ENCODE results near the gene CPLANE1.
"Not testable (repeated sequence)": the region's sequence is repeated elsewhere in the genome, so short reads cannot be mapped to it uniquely, and the experiment has no call there.

The CPLANE1 gene

DNA sequence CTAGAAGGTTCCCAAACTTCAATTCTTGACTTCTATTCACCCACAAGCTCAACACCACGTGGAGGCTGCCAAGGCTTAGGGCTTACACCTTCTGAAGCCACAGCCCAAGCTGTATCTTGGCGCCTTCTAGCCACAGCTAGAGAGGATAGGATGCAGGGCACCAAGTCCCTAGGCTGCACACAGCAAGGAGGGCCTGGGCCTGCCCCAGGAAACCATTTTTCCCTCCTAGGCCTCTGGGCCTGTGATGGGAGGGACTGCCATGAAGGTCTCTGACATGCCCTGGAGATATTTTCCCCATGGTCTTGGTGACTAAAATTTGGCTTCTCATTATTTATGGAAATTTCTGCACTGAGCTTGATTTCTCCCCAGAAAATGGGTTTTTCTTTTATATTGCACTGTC, 112.5 kb downstream of the CPLANE1 start:
- H3K4me3 ChIP-seq (ENCODE audit: low read depth, low read length): no peak overlapping the region
- TF ChIP-seq POLR2A (IDR thresholded peaks at IDR 0.05; ENCODE audit: extremely low read depth, insufficient read length): no peak
- TF ChIP-seq, protein P1, sequence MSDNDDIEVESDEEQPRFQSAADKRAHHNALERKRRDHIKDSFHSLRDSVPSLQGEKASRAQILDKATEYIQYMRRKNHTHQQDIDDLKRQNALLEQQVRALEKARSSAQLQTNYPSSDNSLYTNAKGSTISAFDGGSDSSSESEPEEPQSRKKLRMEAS (IDR thresholded peaks at IDR 0.05; ENCODE audit: low read depth, low read length): no peak
- no peak for TF ChIP-seq MYC (IDR thresholded peaks at IDR 0.05; ENCODE audit: low read depth, low read length)
- TF ChIP-seq, protein P2, sequence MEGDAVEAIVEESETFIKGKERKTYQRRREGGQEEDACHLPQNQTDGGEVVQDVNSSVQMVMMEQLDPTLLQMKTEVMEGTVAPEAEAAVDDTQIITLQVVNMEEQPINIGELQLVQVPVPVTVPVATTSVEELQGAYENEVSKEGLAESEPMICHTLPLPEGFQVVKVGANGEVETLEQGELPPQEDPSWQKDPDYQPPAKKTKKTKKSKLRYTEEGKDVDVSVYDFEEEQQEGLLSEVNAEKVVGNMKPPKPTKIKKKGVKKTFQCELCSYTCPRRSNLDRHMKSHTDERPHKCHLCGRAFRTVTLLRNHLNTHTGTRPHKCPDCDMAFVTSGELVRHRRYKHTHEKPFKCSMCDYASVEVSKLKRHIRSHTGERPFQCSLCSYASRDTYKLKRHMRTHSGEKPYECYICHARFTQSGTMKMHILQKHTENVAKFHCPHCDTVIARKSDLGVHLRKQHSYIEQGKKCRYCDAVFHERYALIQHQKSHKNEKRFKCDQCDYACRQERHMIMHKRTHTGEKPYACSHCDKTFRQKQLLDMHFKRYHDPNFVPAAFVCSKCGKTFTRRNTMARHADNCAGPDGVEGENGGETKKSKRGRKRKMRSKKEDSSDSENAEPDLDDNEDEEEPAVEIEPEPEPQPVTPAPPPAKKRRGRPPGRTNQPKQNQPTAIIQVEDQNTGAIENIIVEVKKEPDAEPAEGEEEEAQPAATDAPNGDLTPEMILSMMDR (IDR thresholded peaks at IDR 0.05; ENCODE audit: low read depth, low read length): no peak
- DNase-seq (ENCODE audit: low read depth): no peak

DNA sequence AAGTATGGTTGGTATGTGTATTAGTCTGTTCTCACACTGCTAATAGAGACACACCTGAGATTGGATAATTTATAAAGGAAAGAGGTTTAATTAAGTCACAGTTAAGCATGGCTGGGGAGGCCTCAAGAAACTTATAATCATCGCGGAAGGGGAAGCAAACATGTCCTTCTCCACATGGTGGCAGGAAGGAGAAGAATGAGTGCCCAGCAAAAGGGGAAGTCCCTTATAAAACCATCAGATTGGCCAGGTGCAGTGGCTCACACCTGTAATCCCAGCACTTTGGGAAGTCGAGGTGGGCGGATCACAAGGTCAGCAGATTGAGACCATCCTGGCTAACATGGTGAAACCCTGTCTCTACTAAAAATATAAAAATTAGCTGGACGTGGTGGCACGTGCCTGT, 113.9 kb downstream of the CPLANE1 start:
- DNase-seq (ENCODE audit: low read depth); H3K4me3 ChIP-seq (ENCODE audit: low read depth, low read length): not testable (repeated sequence)

DNA sequence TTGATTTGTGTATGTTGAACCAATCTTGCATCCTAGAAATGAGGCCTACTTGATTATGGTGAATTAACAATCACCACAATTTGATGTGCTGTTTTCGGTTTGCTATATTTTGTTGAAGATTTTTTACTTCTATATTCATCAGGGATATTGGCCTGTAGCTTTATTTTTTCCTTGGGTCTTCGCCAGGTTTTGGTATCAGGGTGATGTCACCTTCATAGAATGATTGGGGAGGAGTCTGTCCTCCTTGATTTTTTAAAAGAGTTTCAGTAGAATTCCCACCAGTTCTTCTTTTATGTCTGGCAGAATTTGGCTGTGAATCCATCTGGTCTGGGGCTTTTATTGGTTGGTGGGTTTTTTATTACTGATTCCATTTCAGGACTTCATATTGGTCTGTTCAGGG, 115.2 kb downstream of the CPLANE1 start:
- DNase-seq (ENCODE audit: low read depth): no peak
- TF ChIP-seq, protein P2 (IDR thresholded peaks at IDR 0.05; ENCODE audit: low read depth, low read length): no peak
- no peak for TF ChIP-seq MYC (IDR thresholded peaks at IDR 0.05; ENCODE audit: low read depth, low read length)
- TF ChIP-seq, protein P1 (IDR thresholded peaks at IDR 0.05; ENCODE audit: low read depth, low read length): no peak
- no peak for TF ChIP-seq POLR2A (IDR thresholded peaks at IDR 0.05; ENCODE audit: extremely low read depth, insufficient read length)
- no peak overlapping the region for H3K4me3 ChIP-seq (ENCODE audit: low read depth, low read length)

DNA sequence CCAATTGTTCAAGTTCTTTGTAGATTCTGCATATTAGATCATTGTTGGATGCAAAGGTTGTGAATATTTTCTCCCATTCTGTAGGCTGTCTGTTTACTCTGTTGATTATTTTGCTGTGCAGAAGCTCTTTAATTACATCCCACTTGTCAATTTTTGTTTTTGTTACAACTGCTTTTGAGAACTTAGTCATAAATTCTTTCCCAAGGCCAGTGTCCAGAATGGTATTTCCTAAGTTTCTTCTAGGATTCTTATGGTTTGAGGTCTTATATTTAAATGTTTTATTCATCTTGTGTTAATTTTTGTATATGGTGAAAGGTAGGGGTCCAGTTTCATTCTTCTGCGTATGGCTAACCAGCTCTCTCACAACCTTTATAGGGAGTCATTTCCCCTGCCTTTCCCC, 116.5 kb downstream of the CPLANE1 start:
- TF ChIP-seq MYC (IDR thresholded peaks at IDR 0.05; ENCODE audit: low read depth, low read length) (no peak), POLR2A (IDR thresholded peaks at IDR 0.05; ENCODE audit: extremely low read depth, insufficient read length) (no peak)
- TF ChIP-seq, protein P2 (IDR thresholded peaks at IDR 0.05; ENCODE audit: low read depth, low read length): no peak
- TF ChIP-seq, protein P1 (IDR thresholded peaks at IDR 0.05; ENCODE audit: low read depth, low read length): no peak
- DNase-seq (ENCODE audit: low read depth): no peak
- no peak overlapping the region for H3K4me3 ChIP-seq (ENCODE audit: low read depth, low read length)

DNA sequence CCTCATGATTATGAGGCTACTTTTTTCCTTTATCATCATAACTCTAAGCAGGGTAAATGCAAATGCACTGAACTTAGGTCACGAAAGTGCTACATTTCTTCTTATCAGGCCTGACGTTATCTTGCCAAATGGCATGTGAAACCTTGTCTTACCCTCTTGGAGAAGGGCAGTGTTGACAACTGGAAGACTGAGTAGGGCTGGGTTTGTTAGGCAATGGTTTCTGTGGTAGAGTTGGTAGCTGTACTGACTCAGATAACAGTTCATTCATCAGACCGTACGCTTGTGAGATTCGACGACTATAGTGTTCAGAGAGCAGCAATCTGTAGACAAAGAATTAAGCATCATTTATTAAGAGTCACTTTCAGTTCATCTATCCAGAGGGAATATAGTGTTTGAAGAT, 127.7 kb downstream of the CPLANE1 start:
- H3K4me3 ChIP-seq (ENCODE audit: low read depth, low read length): no peak overlapping the region
- TF ChIP-seq, protein P1 (IDR thresholded peaks at IDR 0.05; ENCODE audit: low read depth, low read length): no peak
- TF ChIP-seq MYC (IDR thresholded peaks at IDR 0.05; ENCODE audit: low read depth, low read length): no peak
- no peak for TF ChIP-seq POLR2A (IDR thresholded peaks at IDR 0.05; ENCODE audit: extremely low read depth, insufficient read length)
- TF ChIP-seq, protein P2 (IDR thresholded peaks at IDR 0.05; ENCODE audit: low read depth, low read length): no peak
- DNase-seq (ENCODE audit: low read depth): peak; percentile 43

DNA sequence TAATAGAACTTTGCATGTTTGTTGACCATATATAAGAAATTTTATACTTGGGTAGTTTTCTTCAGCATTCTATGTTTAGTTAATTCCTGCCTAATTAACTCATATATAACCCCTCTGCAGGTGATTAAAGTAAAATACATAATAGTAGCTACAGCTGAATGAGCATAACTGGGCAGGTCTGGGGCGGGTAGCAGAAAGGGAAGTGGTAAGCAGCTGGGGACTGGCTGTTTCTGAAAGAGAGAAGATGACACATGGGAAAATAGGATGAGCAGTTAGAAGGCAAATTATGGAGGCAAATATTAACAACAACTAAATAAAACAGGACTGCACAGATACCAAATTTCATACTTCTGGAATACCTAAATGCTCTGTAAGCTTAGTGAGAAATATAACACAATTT, 128.1 kb downstream of the CPLANE1 start:
- DNase-seq (ENCODE audit: low read depth): peak; percentile 53
- TF ChIP-seq MYC (IDR thresholded peaks at IDR 0.05; ENCODE audit: low read depth, low read length) (0 out of 2 replicates have a peak, but pooled peaks have one; percentile 17), POLR2A (IDR thresholded peaks at IDR 0.05; ENCODE audit: extremely low read depth, insufficient read length) (no peak)
- TF ChIP-seq, protein P2 (IDR thresholded peaks at IDR 0.05; ENCODE audit: low read depth, low read length): no peak
- TF ChIP-seq, protein P1 (IDR thresholded peaks at IDR 0.05; ENCODE audit: low read depth, low read length): no peak
- H3K4me3 ChIP-seq (ENCODE audit: low read depth, low read length): no peak overlapping the region
